ENCODE results near the gene DPH5.
"Not testable (repeated sequence)": the region's sequence is repeated elsewhere in the genome, so short reads cannot be mapped to it uniquely, and the experiment has no call there.

Gene DPH5

GRCh38 chr1:101043776-101044175, 18.2 kb upstream of the DPH5 start:
- no peaks in the 10 kb centered on the region for H3K4me1 ChIP-seq (ENCODE audit: control insufficient read depth in 1 of 2, insufficient read depth in 1 of 2, low read depth in 1 of 2, low read length in 1 of 2)
- H3K4me3 ChIP-seq (ENCODE audit: low read depth in 1 of 2, low read length in 1 of 2): no peak overlapping the region
- no peaks in the 10 kb centered on the region for H3K27me3 ChIP-seq
- no peak overlapping the region for H3K27ac ChIP-seq
- no peaks in the 10 kb centered on the region for H3K36me3 ChIP-seq
- TF ChIP-seq, protein P1, sequence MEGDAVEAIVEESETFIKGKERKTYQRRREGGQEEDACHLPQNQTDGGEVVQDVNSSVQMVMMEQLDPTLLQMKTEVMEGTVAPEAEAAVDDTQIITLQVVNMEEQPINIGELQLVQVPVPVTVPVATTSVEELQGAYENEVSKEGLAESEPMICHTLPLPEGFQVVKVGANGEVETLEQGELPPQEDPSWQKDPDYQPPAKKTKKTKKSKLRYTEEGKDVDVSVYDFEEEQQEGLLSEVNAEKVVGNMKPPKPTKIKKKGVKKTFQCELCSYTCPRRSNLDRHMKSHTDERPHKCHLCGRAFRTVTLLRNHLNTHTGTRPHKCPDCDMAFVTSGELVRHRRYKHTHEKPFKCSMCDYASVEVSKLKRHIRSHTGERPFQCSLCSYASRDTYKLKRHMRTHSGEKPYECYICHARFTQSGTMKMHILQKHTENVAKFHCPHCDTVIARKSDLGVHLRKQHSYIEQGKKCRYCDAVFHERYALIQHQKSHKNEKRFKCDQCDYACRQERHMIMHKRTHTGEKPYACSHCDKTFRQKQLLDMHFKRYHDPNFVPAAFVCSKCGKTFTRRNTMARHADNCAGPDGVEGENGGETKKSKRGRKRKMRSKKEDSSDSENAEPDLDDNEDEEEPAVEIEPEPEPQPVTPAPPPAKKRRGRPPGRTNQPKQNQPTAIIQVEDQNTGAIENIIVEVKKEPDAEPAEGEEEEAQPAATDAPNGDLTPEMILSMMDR (IDR thresholded peaks at IDR 0.05): no peak
- H3K9me3 ChIP-seq: no peaks in the 10 kb centered on the region

- Histone ChIP-seq H3K4me1 (ENCODE audit: control insufficient read depth in 1 of 2, insufficient read depth in 1 of 2, low read depth in 1 of 2, low read length in 1 of 2) (no peaks in the 10 kb centered on the region), H3K27me3 (no peaks in the 10 kb centered on the region), H3K36me3 (no peaks in the 10 kb centered on the region), H3K27ac (no peak overlapping the region), H3K9me3 (no peaks in the 10 kb centered on the region), H3K4me3 (ENCODE audit: low read depth in 1 of 2, low read length in 1 of 2) (no peak overlapping the region)
- TF ChIP-seq, protein P1 (IDR thresholded peaks at IDR 0.05): no peak
Observed at GRCh38 chr1:101041300-101041699, 15.7 kb upstream of the DPH5 start.

- Histone ChIP-seq H3K4me3 (ENCODE audit: low read depth in 1 of 2, low read length in 1 of 2) (no peak overlapping the region), H3K27ac (no peak overlapping the region), H3K4me1 (ENCODE audit: control insufficient read depth in 1 of 2, insufficient read depth in 1 of 2, low read depth in 1 of 2, low read length in 1 of 2) (no peaks in the 10 kb centered on the region), H3K27me3 (no peaks in the 10 kb centered on the region), H3K9me3 (no peaks in the 10 kb centered on the region), H3K36me3 (no peaks in the 10 kb centered on the region)
- TF ChIP-seq, protein P1 (IDR thresholded peaks at IDR 0.05): no peak
Observed at GRCh38 chr1:101040666-101041065, 15.1 kb upstream of the DPH5 start.

DNA sequence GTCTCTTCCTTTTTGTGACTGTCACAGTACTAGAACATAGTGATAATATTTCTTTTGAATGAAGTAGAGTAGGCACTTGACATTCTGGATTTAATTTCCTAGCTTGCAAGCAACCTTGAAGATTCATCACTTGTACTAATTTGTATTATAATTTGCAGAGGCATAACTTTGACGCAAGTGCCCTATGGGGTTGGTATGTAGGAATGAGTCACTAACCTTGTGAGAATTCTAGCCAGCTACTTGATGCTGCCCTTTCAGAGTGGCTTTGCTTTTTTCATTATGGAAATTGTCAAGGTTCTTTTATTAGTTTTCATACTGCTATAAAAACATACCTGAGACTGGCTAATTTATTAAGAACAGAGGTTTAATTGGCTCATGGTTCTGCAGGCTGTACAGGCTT, 13.7 kb upstream of the DPH5 start:
- TF ChIP-seq, protein P1 (IDR thresholded peaks at IDR 0.05): no peak
- H3K27ac ChIP-seq: no peak overlapping the region

GRCh38 chr1:101037316-101037715, 11.7 kb upstream of the DPH5 start:
- no peaks in the 10 kb centered on the region for H3K9me3 ChIP-seq
- H3K4me3 ChIP-seq (ENCODE audit: low read depth in 1 of 2, low read length in 1 of 2): no peak overlapping the region
- no peaks in the 10 kb centered on the region for H3K36me3 ChIP-seq
- TF ChIP-seq, protein P1 (IDR thresholded peaks at IDR 0.05): no peak
- H3K4me1 ChIP-seq (ENCODE audit: control insufficient read depth in 1 of 2, insufficient read depth in 1 of 2, low read depth in 1 of 2, low read length in 1 of 2): no peaks in the 10 kb centered on the region
- H3K27me3 ChIP-seq: no peaks in the 10 kb centered on the region
- no peak overlapping the region for H3K27ac ChIP-seq

More for the DNA sequence above, 13.7 kb upstream of the DPH5 start:
- Histone ChIP-seq H3K27me3 (no peaks in the 10 kb centered on the region), H3K4me3 (ENCODE audit: low read depth in 1 of 2, low read length in 1 of 2) (no peak overlapping the region), H3K9me3 (no peaks in the 10 kb centered on the region), H3K36me3 (no peaks in the 10 kb centered on the region), H3K4me1 (ENCODE audit: control insufficient read depth in 1 of 2, insufficient read depth in 1 of 2, low read depth in 1 of 2, low read length in 1 of 2) (no peaks in the 10 kb centered on the region)

GRCh38 chr1:101033017-101033416, 7.4 kb upstream of the DPH5 start:
- TF ChIP-seq, protein P1 (IDR thresholded peaks at IDR 0.05): no peak
- H3K9me3 ChIP-seq: no peaks in the 10 kb centered on the region
- no peak overlapping the region for H3K4me3 ChIP-seq (ENCODE audit: low read depth in 1 of 2, low read length in 1 of 2)
- H3K36me3 ChIP-seq: no peaks in the 10 kb centered on the region
- no peaks in the 10 kb centered on the region for H3K4me1 ChIP-seq (ENCODE audit: control insufficient read depth in 1 of 2, insufficient read depth in 1 of 2, low read depth in 1 of 2, low read length in 1 of 2)
- H3K27ac ChIP-seq: no peak overlapping the region
- H3K27me3 ChIP-seq: no peaks in the 10 kb centered on the region

DNA sequence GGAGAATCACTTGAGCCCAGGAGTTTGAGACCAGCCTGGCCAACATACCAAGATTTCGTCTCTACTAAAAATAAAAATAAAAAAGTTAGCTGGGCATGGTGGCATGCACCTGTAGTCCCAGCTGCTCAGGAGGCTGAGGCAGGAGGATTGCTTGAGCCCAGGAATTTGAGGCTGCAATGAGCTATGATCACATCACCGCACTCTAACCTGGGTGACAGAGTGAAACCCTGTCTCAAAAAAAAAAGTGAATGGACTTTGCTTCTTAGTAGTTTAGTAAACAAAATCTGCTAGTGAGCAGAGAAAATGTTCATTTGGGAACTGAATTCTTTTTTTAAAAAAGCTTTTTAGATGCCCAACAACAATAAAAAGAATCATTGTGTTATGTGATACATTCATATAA, 6.5 kb upstream of the DPH5 start:
- H3K9me3 ChIP-seq; H3K36me3 ChIP-seq; H3K27ac ChIP-seq; H3K27me3 ChIP-seq; H3K4me1 ChIP-seq (ENCODE audit: control insufficient read depth in 1 of 2, insufficient read depth in 1 of 2, low read depth in 1 of 2, low read length in 1 of 2); H3K4me3 ChIP-seq (ENCODE audit: low read depth in 1 of 2, low read length in 1 of 2): not testable (repeated sequence)

Measured in neutrophil (primary cell).